H1 (cell line): ENCODE measurements around the gene LBP. TPM values are rescaled to one million over a fixed set of nuclear protein-coding genes. Genes with fewer than 3 reads are reported as not detected.

Source experiments
- CTCF ChIA-PET: fragments of 300-600 bp; sonication (Branson Sonifier 250); formaldehyde crosslinking; loops from one replicate; lab custom pipeline; 2021; ENCODE audit not compliant: partially characterized antibody; lab: Charles Lee
- POLR2A ChIA-PET: fragments of 300-600 bp; sonication (Branson Sonifier 250); formaldehyde crosslinking; loops from one replicate; lab custom pipeline; 2021; ENCODE audit warnings: inconsistent platforms; ENCODE audit not compliant: partially characterized antibody; lab: Charles Lee
- DNase-seq, 2 experiments: peaks; one replicate each; pipeline versions ENCODE4 v3.0.0 to v3.0.0-alpha.2; 2010 to 2022; ENCODE audit warnings: low spot score in 2 of 2, low read depth in 1 of 2, mixed read lengths in 1 of 2
- FAIRE-seq: peaks from 2 replicates; lab custom pipeline; 2011; peaks lifted over from hg19 to GRCh38; lab: Jason Lieb, UNC
- H2AFZ ChIP-seq: 2 replicates; pipeline ENCODE4 v1.8.1; 2012; ENCODE audit warnings: low read length, inconsistent platforms
- H2AK5ac ChIP-seq: 2 replicates; pipeline ENCODE4 v1.6.1; 2013; ENCODE audit warnings: low read depth, low read length
- H2BK120ac ChIP-seq: replicated peaks from 2 replicates; pipeline ENCODE3; 2013; ENCODE audit warnings: low read depth, low read length, inconsistent platforms
- H2BK12ac ChIP-seq: 2 replicates; pipeline ENCODE4 v1.6.1; 2013; ENCODE audit warnings: low read depth, low read length
- H2BK15ac ChIP-seq: 2 replicates; pipeline ENCODE4 v1.6.1; 2013; ENCODE audit warnings: low read length
- H2BK20ac ChIP-seq: 2 replicates; pipeline ENCODE4 v1.6.1; 2013; ENCODE audit warnings: low read length
- H2BK5ac ChIP-seq: 2 replicates; pipeline ENCODE4 v1.6.1; 2013; ENCODE audit warnings: low read depth, low read length
- H3K14ac ChIP-seq: 2 replicates; pipeline ENCODE4 v1.6.1; 2013; ENCODE audit warnings: inconsistent platforms; ENCODE audit not compliant: insufficient read length
- H3K18ac ChIP-seq: 2 replicates; pipeline ENCODE4 v1.6.1; 2013; ENCODE audit warnings: low read length; ENCODE audit errors: extremely low read depth
- H3K23ac ChIP-seq: 2 replicates; pipeline ENCODE4 v1.6.1; 2013; ENCODE audit warnings: inconsistent platforms; ENCODE audit not compliant: insufficient read length
- H3K23me2 ChIP-seq: 2 replicates; pipeline ENCODE4 v1.6.1; 2013; ENCODE audit warnings: low read depth, low read length
- H3K27ac ChIP-seq: 2 replicates; pipeline ENCODE4 v1.6.1; 2011; ENCODE audit warnings: low read depth, low read length, inconsistent platforms
- H3K27me3 ChIP-seq, 4 experiments: replicated peaks in 1 of 4; 1 replicate in 1 of 4; 2 replicates in 3 of 4; pipeline versions ENCODE4 v1.6.1 to v1.8.1; 2011 to 2013; ENCODE audit warnings: low read length in 3 of 4, mild to moderate bottlenecking in 3 of 4, inconsistent platforms in 2 of 4, mixed read lengths in 2 of 4, moderate library complexity in 1 of 4; ENCODE audit not compliant: control insufficient read depth in 3 of 4, insufficient read depth in 3 of 4; ENCODE audit errors: extremely low read depth in 1 of 4
- H3K36me3 ChIP-seq, 4 experiments: 2 replicates each; pipeline versions ENCODE4 v1.6.1 to v1.8.1; 2011 to 2013; ENCODE audit warnings: mild to moderate bottlenecking in 4 of 4, low read length in 3 of 4, moderate library complexity in 2 of 4, control low read depth in 1 of 4, inconsistent platforms in 1 of 4; ENCODE audit not compliant: insufficient read depth in 4 of 4, control insufficient read depth in 2 of 4
- H3K4ac ChIP-seq: replicated peaks from 2 replicates; pipeline ENCODE3; 2013; ENCODE audit warnings: low read length, low read depth, mixed read lengths, inconsistent platforms; ENCODE audit not compliant: insufficient read length
- H3K4me1 ChIP-seq, 4 experiments: replicated peaks in 1 of 4; 1 replicate in 1 of 4; 2 replicates in 3 of 4; pipeline versions ENCODE4 v1.6.1 to v1.8.1; 2011 to 2013; ENCODE audit warnings: low read length in 3 of 4, inconsistent platforms in 2 of 4, mixed read lengths in 1 of 4; ENCODE audit not compliant: insufficient read depth in 4 of 4, control insufficient read depth in 3 of 4
- H3K4me2 ChIP-seq, 2 experiments: 2 replicates each; pipeline versions ENCODE4 v1.6.1 to v1.8.1; 2011 to 2013; ENCODE audit warnings: low read depth in 2 of 2, low read length in 2 of 2, control low read depth in 1 of 2, inconsistent platforms in 1 of 2, mild to moderate bottlenecking in 1 of 2; ENCODE audit not compliant: insufficient read depth in 1 of 2
- H3K4me3 ChIP-seq, 4 experiments: fragments of 200-600, 300-600 bp in 1 of 4; sonication (generic), shearing (Covaris generic), sonication (Bioruptor Twin) in 1 of 4; 2 replicates each; pipeline versions ENCODE4 v1.5.1 to v1.8.1; 2011 to 2016; ENCODE audit warnings: low read length in 4 of 4, low read depth in 3 of 4, control low read depth in 2 of 4, inconsistent platforms in 2 of 4, mild to moderate bottlenecking in 2 of 4, mixed read lengths in 1 of 4, moderate library complexity in 1 of 4; ENCODE audit not compliant: insufficient read depth in 2 of 4; ENCODE audit errors: extremely low read depth in 1 of 4
- H3K56ac ChIP-seq: replicated peaks from 2 replicates; pipeline ENCODE3; 2013; ENCODE audit warnings: low read depth, mild to moderate bottlenecking, mixed read lengths, low read length, inconsistent platforms; ENCODE audit not compliant: insufficient read length
- H3K79me1 ChIP-seq: 2 replicates; pipeline ENCODE4 v1.6.1; 2013; ENCODE audit warnings: low read depth, low read length, control low read depth
- H3K79me2 ChIP-seq, 2 experiments: 2 replicates each; pipeline versions ENCODE4 v1.6.1 to v1.8.1; 2012 to 2013; ENCODE audit warnings: low read length in 2 of 2, mild to moderate bottlenecking in 2 of 2, inconsistent platforms in 1 of 2; ENCODE audit not compliant: insufficient read depth in 2 of 2, control insufficient read depth in 1 of 2
- H3K9ac ChIP-seq, 4 experiments: replicated peaks in 1 of 4; 1 replicate in 1 of 4; 2 replicates in 3 of 4; pipeline versions ENCODE4 v1.6.1 to v1.8.1; 2011 to 2013; ENCODE audit warnings: low read depth in 3 of 4, low read length in 3 of 4, control low read depth in 2 of 4, mild to moderate bottlenecking in 2 of 4, moderate library complexity in 2 of 4, inconsistent platforms in 1 of 4; ENCODE audit errors: extremely low read depth in 1 of 4
- H3K9me3 ChIP-seq, 2 experiments: 2 replicates each; pipeline versions ENCODE4 v1.6.1 to v1.8.1; 2012 to 2013; ENCODE audit warnings: mild to moderate bottlenecking in 2 of 2, moderate library complexity in 2 of 2, control low read depth in 1 of 2, inconsistent platforms in 1 of 2, low read depth in 1 of 2, low read length in 1 of 2, mixed read lengths in 1 of 2; ENCODE audit not compliant: insufficient read depth in 2 of 2
- H4K20me1 ChIP-seq, 2 experiments: replicated peaks in 1 of 2; 2 replicates each; pipeline versions ENCODE3 to v1.8.1; 2011 to 2013; ENCODE audit warnings: inconsistent platforms in 2 of 2, low read length in 2 of 2, mild to moderate bottlenecking in 1 of 2; ENCODE audit not compliant: insufficient read depth in 2 of 2, control insufficient read depth in 1 of 2
- H4K5ac ChIP-seq: 2 replicates; pipeline ENCODE4 v1.6.1; 2013; ENCODE audit warnings: low read length, low read depth, mixed read lengths, inconsistent platforms; ENCODE audit not compliant: insufficient read length
- H4K8ac ChIP-seq: 2 replicates; pipeline ENCODE4 v1.8.0; 2013; ENCODE audit warnings: mild to moderate bottlenecking, moderate library complexity, low read length, inconsistent platforms; ENCODE audit not compliant: insufficient read depth; ENCODE audit errors: extremely low read depth
- H4K91ac ChIP-seq: replicated peaks from 2 replicates; pipeline ENCODE3; 2013; ENCODE audit warnings: low read length, mixed read lengths, inconsistent platforms; ENCODE audit not compliant: insufficient read length
- BCL11A ChIP-seq, 2 experiments: IDR thresholded peaks; one replicate each; pipeline ENCODE4 v1.6.1; 2011; ENCODE audit warnings: low read depth in 2 of 2, low read length in 2 of 2, mild to moderate bottlenecking in 2 of 2
- RBBP5 ChIP-seq: IDR thresholded peaks from 2 replicates; pipeline ENCODE4 v1.7.1; 2012; ENCODE audit warnings: low read depth, mild to moderate bottlenecking, inconsistent platforms, low read length, moderate library complexity, borderline replicate concordance
- SIRT6 ChIP-seq: IDR thresholded peaks from one replicate; pipeline ENCODE4 v1.7.1; 2012; ENCODE audit warnings: low read length, inconsistent platforms
- SP1 ChIP-seq: IDR thresholded peaks from 2 replicates; pipeline ENCODE4 v1.6.1; 2011; ENCODE audit warnings: low read depth, low read length
- ZNF274 ChIP-seq: IDR thresholded peaks from 2 replicates; pipeline ENCODE4 v1.7.0; 2012; ENCODE audit warnings: low read length, borderline replicate concordance; ENCODE audit errors: extremely low read depth
- WGBS, 2 experiments: shearing (Covaris generic) in 1 of 2; methylation state at CpG; one replicate each; pipeline versions ENCODE4 v1.1.6 to v1.1.7; 2013 to 2015; ENCODE audit warnings: low lambda C conversion rate in 2 of 2, mixed read lengths in 2 of 2, inconsistent platforms in 1 of 2, low coverage in 1 of 2, missing lambda C conversion rate in 1 of 2; ENCODE audit not compliant: insufficient replicate concordance in 2 of 2, insufficient coverage in 1 of 2, insufficient read length in 1 of 2; ENCODE audit errors: extremely low coverage in 1 of 2, missing lambda C conversion rate in 1 of 2; 5-methylcytosine and 5-hydroxymethylcytosine counted together
- polyA plus RNA-seq, 7 experiments: library from polyadenylated mRNA; depleted of rRNA in 3 of 7; stranded (reverse) in 5 of 7; unstranded in 2 of 7; fragments of >200 nt in 5 of 7; fragments of 200-250 nt in 2 of 7; gene quantifications; 1 replicate in 5 of 7; 2 replicates in 1 of 7; 4 replicates in 1 of 7; pipeline versions ENCODE4 v1.2.1 to v1.2.3, GENCODE V29; 2011 to 2013; ENCODE audit warnings: missing spikeins in 2 of 7, mixed read lengths in 2 of 7
- total RNA-seq: library from RNA; stranded (reverse); fragmentation: NEBNext Ultra II Directional; extraction: Animal tissue kit (Norgen Biotek cat#: 25700); gene quantifications from 2 replicates; pipeline ENCODE4 v1.2.1, GENCODE V29; 2021

Gene LBP
- total and polyA plus RNA-seq, 2 of the 8 experiments (the other 6 are each of a cell fraction or from before 2014, with no cell fraction given) = 0.60 to 0.63 TPM

DNA sequence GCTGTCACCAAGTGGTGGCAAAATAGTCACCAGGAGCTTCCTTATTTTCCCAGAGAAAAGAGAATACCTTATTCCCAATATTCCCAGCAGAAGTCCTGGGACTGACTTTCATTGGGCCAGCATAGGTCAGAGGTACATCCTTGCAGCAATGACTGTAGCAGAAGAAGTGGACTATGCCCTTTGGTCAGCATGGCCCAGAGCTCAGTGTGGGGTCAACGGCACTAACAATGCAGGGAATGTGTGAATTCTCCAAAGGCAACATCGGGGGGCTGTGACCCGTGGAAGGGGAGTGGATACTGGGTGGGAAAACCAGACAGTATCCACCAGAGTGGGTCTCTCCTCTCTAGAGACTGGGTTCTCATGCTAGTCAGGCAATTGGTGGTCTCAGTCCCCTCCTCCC is 15.6 kb upstream of the LBP start:
- no peak overlapping the region for H3K14ac ChIP-seq
- H3K18ac ChIP-seq = no peak overlapping the region
- no peak overlapping the region for H3K23ac ChIP-seq
- H2BK120ac ChIP-seq = no peak overlapping the region
- H2BK20ac ChIP-seq = no peak overlapping the region; the same call in 1 of the 2 replicates
- no peaks in the 10 kb centered on the region for H4K20me1 ChIP-seq
- H2BK15ac ChIP-seq = no peak overlapping the region
- no peak overlapping the region for H2AK5ac ChIP-seq
- no peaks in the 10 kb centered on the region for H3K9me3 ChIP-seq
- H4K5ac ChIP-seq = no peak overlapping the region
- H2BK12ac ChIP-seq = no peak overlapping the region
- H3K4me1 ChIP-seq = no peaks in the 10 kb centered on the region
- POLR2A ChIA-PET = interaction anchor here (1.5 kb wide), 1 partner anchor 88 kb away, joined by 4 read pairs; no protein-coding TSS in a partner anchor
- H3K4me2 ChIP-seq = no peak overlapping the region
- H3K79me1 ChIP-seq = no peaks in the 10 kb centered on the region
- H2AFZ ChIP-seq = no peak overlapping the region
- no peak overlapping the region for H3K4me3 ChIP-seq
- H3K23me2 ChIP-seq = no peaks in the 10 kb centered on the region
- H3K4ac ChIP-seq = no peak overlapping the region
- DNase-seq = no peak
- no peak overlapping the region for H3K56ac ChIP-seq
- no peak overlapping the region for H2BK5ac ChIP-seq
- H3K27ac ChIP-seq = no peak overlapping the region
- H3K36me3 ChIP-seq = no peaks in the 10 kb centered on the region
- WGBS, 2 experiments = 91% methylated on average over 3 of the region's 3 CpGs; no CpG with 5 or more reads in 1 of the 2 experiments
- H3K27me3 ChIP-seq = no peaks in the 10 kb centered on the region
- TF ChIP-seq BCL11A (IDR thresholded peaks at IDR 0.05; ENCODE audit: low read depth in 2 of 2, low read length in 2 of 2) (no peak), SP1 (no peak), SIRT6 (no peak), RBBP5 (no peak), ZNF274 (no peak)
- no peak overlapping the region for H3K9ac ChIP-seq
- CTCF ChIA-PET = interaction anchor here (0.5 to 2.1 kb wide), 6 partner anchors 9 to 96 kb away, joined by 3 to 18 read pairs (median 4); no protein-coding TSS in a partner anchor
- H4K91ac ChIP-seq = no peak overlapping the region
- no peaks in the 10 kb centered on the region for H3K79me2 ChIP-seq
- FAIRE-seq = no peak
- no peak overlapping the region for H4K8ac ChIP-seq
